Thoracic aorta (tissue), 2 donors: Measurements from ENCODE around the gene FKBP15. TPM values are rescaled to one million over a fixed set of nuclear protein-coding genes. Genes with fewer than 3 reads are reported as not detected.

ENCODE experiments used
- ATAC-seq: fragments of 150-250 bp; one replicate; pipeline ENCODE4 v1.8.0; 2017; ENCODE audit warnings: low read depth; ENCODE audit not compliant: insufficient number of reproducible peaks, low FRiP score
- DNase-seq: peaks from one replicate; pipeline ENCODE4 v3.0.0-alpha.2; 2020; ENCODE audit warnings: low spot score
- H3K27ac ChIP-seq, 2 donors: fragments of 200-600 bp; sonication (generic); 1 replicate in 1 of 2; 2 replicates in 1 of 2; pipeline ENCODE4 v1.5.1; 2016; ENCODE audit warnings: mild to moderate bottlenecking in 2 of 2, moderate library complexity in 2 of 2
- H3K27me3 ChIP-seq: fragments of 200-600 bp; sonication (generic); replicated peaks from 2 replicates; pipeline ENCODE4 v1.6.0; 2016; ENCODE audit warnings: mild to moderate bottlenecking; ENCODE audit not compliant: insufficient read depth
- H3K36me3 ChIP-seq: fragments of 200-600 bp; sonication (generic); one replicate; pipeline ENCODE4 v1.5.1; 2016
- H3K4me1 ChIP-seq, 2 donors: fragments of 200-600 bp; sonication (generic); 1 replicate in 1 of 2; 2 replicates in 1 of 2; pipeline versions ENCODE4 v1.5.1 to v1.6.0; 2016; ENCODE audit warnings: low read depth in 2 of 2, mild to moderate bottlenecking in 1 of 2; ENCODE audit not compliant: control insufficient read depth in 1 of 2
- H3K4me3 ChIP-seq: fragments of 200-600 bp; sonication (generic); 2 replicates; pipeline ENCODE4 v1.5.1; 2016; ENCODE audit warnings: mild to moderate bottlenecking
- H3K9me3 ChIP-seq: fragments of 200-600 bp; sonication (generic); 2 replicates; pipeline ENCODE4 v1.5.1; 2016
- total RNA-seq, 2 donors: library from RNA; depleted of rRNA; stranded (reverse); fragments of >200 nt; gene quantifications; one replicate each; pipeline versions ENCODE4 v1.1.0 to v1.2.3, GENCODE V29; 2016
- TF ChIP-seq, protein P1 (sequence below): fragments of 200-600 bp; sonication (generic); IDR thresholded peaks from one replicate; pipeline ENCODE4 v1.5.1; 2019; ENCODE audit warnings: antibody characterized with exemption

Gene FKBP15
- total RNA-seq, 2 donors from 2014 or later, result 23.3 to 26.4 TPM

DNA sequence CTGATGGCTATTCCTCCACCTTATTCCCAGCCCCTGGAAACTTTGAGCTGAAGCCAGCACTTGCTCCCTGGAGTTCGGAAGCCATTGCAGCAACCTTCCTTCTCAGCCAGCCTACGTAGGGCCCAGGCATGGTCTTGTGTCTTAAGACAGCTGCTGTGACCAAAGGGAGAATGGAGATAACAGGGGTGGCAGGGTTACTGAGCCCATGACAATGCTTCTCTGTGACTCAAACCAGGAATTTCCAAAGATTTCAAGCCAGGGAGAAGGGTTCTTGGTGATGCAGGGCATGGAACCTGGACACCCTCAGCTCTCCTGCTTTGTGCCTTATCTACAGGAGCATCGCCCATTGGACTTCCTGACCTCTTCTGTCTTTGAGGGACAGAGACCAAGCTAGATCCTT, 58.1 kb downstream of the FKBP15 start:
- H3K4me3 ChIP-seq, result no peak overlapping the region
- H3K27me3 ChIP-seq, result no peaks in the 10 kb centered on the region
- H3K9me3 ChIP-seq, result no peaks in the 10 kb centered on the region
- DNase-seq, result no peak
- ATAC-seq, result no peak
- H3K36me3 ChIP-seq, result peaks cover 50% of the 10 kb centered on the region
- TF ChIP-seq, protein P1, sequence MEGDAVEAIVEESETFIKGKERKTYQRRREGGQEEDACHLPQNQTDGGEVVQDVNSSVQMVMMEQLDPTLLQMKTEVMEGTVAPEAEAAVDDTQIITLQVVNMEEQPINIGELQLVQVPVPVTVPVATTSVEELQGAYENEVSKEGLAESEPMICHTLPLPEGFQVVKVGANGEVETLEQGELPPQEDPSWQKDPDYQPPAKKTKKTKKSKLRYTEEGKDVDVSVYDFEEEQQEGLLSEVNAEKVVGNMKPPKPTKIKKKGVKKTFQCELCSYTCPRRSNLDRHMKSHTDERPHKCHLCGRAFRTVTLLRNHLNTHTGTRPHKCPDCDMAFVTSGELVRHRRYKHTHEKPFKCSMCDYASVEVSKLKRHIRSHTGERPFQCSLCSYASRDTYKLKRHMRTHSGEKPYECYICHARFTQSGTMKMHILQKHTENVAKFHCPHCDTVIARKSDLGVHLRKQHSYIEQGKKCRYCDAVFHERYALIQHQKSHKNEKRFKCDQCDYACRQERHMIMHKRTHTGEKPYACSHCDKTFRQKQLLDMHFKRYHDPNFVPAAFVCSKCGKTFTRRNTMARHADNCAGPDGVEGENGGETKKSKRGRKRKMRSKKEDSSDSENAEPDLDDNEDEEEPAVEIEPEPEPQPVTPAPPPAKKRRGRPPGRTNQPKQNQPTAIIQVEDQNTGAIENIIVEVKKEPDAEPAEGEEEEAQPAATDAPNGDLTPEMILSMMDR, result no peak
- no peaks in the 10 kb centered on the region for H3K4me1 ChIP-seq
- no peak overlapping the region for H3K27ac ChIP-seq

DNA sequence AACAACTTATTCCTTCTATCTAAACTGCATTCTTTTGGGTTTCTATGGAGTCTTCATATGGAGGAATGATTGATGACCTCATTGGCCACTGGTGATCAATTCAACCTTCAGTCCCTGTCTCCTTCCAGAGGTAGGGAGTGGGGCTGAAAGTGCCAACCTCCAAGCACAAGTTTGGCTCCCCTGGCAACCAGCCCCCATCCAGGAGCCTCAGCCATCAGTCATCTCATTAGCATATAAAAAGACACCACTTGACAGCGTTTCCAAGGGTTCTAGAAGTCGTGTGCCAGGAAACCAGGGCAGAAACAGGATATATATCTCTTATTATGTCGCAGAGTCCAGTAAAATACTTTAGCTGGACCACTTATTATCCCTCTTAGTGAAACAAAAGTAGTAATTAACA, 60.5 kb downstream of the FKBP15 start:
- Histone ChIP-seq H3K4me1 (no peaks in the 10 kb centered on the region), H3K9me3 (no peaks in the 10 kb centered on the region), H3K27ac (no peak overlapping the region), H3K36me3 (peaks cover 29% of the 10 kb centered on the region), H3K4me3 (no peak overlapping the region), H3K27me3 (no peaks in the 10 kb centered on the region)
- TF ChIP-seq, protein P1, result no peak
- ATAC-seq, result no peak
- no peak for DNase-seq

- Histone ChIP-seq H3K27me3 (no peaks in the 10 kb centered on the region), H3K36me3 (peaks cover 14% of the 10 kb centered on the region), H3K4me1 (peaks cover 0 to 7% of the 10 kb centered on the region in 2 donors), H3K9me3 (no peaks in the 10 kb centered on the region), H3K4me3 (no peak overlapping the region), H3K27ac (no peak overlapping the region)
- DNase-seq, result no peak
- TF ChIP-seq, protein P1, result no peak
- ATAC-seq, result no peak
Measured at GRCh38 chr9:113158446-113158845, 62.6 kb downstream of the FKBP15 start.

GRCh38 chr9:113156880-113157279, 64.2 kb downstream of the FKBP15 start:
- Histone ChIP-seq H3K9me3 (no peaks in the 10 kb centered on the region), H3K27ac (no peak overlapping the region), H3K36me3 (peaks cover 5% of the 10 kb centered on the region), H3K4me1 (peaks cover 4 to 15% of the 10 kb centered on the region in 2 donors), H3K27me3 (no peaks in the 10 kb centered on the region), H3K4me3 (no peak overlapping the region)
- DNase-seq (no peak), ATAC-seq (no peak)
- TF ChIP-seq, protein P1, result no peak

- H3K27me3 ChIP-seq, result no peaks in the 10 kb centered on the region
- H3K27ac ChIP-seq, result no peak overlapping the region
- TF ChIP-seq, protein P1, result no peak
- ATAC-seq (no peak), DNase-seq (no peak)
- H3K36me3 ChIP-seq, result peaks cover 5% of the 10 kb centered on the region
- no peaks in the 10 kb centered on the region for H3K9me3 ChIP-seq
- peaks cover 4 to 21% of the 10 kb centered on the region in 2 donors for H3K4me1 ChIP-seq
- H3K4me3 ChIP-seq, result no peak overlapping the region
Measured at GRCh38 chr9:113155911-113156588, 65.0 kb downstream of the FKBP15 start.
